HG02870 (cell line): Measurements from ENCODE around the gene KIDINS220.

Experiments used
- ATAC-seq: cut with Tn5 transposase; IDR thresholded peaks from one replicate; pipeline ENCODE4 v1.9.1; 2021; ENCODE audit warnings: mild to moderate bottlenecking, moderate library complexity; ENCODE audit not compliant: unreplicated experiment

KIDINS220 gene

DNA sequence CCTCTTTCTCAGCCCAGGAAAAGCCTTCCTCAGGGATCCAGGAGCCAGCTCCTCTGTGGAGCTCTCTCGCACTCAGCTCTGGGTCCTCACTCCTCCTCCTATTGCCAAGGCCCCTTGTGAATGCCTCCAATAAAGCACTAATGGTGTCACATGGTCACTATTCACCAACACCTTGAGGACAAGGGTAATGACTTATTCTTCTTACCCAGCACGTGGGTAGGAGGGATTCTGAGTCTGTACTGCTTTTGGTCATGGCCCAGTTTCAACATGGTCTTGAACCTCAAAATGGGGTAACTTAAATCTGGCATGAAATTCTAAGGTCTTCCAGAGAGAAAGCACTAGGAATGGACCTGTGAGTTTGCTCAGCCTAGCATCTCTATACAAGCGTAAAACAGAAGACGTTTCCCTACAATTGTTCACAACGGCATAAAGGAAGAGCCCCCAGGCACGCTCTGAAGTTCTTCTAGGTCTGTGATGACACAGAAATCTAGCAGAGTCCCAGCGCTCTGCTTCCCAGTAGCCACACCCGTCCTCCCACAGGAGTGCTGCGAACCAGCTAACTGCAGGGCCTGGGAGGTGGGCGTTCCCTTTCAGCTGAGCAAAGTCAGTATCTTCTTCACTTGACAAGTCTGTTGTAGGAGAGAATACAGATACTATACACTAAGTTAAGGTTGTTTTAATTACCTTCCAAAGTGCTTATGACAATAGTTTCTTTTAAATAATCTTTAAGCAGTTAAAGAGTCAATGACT lies 14.6 kb upstream of the KIDINS220 start:
- no peak for ATAC-seq

DNA sequence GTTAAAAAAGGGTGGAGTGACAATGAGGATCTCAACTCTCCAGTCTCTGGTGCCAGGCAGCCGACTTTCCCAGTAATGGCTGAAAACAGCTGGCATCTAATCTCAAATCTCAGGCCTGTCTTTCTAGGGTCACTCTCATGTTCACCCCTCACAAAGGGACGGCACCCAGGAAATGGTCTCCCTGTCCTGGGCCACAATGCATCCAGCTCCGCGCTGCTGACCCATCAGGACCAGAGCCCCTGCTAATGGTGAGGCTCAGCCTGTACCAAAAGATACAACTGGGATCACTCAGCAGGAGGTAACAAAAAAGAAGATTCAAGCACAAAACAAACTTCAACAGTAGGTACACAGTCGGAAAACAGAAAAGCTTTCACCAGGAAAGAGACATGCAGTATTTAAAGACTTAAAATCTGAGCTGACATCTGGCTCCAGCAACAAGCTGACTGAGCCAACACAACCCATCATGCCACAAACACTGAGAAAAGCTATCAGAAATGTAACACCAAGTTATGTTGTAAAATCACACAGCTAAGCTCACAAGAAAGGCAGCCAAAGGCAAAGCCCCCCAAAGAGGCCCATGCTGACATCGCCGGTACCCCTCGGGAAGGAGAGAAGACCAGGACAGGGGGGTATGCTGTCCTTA lies 13.6 kb upstream of the KIDINS220 start:
- no peak for ATAC-seq

DNA sequence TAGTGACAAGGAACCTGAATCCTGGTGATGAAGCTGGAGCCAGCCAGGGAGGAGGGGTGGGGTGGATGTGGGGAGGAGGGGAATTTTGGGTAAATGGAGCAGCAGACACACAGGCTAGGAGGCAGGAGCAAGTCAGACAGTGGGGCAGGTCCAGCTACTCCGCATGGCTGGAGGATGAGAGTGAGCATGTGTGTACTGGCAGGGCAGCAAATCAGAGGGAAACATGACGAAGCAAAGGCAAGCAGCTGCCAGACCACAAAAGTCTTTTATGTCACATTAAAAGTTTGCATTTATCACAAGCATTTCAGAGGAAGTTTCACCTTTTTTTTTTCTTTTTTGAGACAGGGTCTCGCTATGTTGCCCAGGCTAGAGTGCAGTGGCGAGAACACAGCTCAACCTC lies 11.9 kb upstream of the KIDINS220 start:
- no peak for ATAC-seq

DNA sequence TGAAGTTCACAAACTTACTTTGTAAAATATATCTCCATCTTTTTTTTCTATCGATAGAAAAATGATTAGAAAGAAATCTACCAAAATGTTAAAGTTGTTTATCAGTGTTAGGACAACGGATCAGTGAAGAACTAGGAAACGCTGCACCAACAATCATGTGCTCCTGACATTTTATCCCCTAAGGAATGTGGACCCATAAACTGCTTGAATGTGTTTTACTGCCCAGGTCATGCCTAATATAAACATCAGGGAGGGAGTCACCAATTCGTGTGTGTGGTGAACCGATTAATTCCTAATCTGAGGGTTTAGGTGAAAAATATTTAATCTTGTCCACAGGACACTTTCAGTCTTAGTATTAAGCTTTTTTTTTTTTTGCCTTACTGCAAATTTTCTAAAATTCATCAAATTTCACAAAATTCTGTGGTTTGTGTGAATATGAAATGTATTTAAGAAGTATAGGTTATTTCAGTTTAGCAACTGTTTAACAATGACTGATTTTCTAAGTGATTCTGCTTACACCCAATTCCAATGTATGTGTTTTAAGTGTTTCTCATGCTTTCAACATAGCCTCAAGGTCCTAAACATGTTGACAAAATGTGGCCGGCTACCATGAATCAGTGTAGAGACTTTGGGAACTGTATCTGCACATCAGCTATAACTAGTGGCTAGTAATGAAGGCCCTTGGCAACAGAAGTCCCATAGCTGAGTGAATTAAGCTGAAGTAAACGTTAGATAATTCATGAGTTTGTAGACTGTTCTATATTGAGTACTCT lies 11.1 kb upstream of the KIDINS220 start:
- no peak for ATAC-seq

DNA sequence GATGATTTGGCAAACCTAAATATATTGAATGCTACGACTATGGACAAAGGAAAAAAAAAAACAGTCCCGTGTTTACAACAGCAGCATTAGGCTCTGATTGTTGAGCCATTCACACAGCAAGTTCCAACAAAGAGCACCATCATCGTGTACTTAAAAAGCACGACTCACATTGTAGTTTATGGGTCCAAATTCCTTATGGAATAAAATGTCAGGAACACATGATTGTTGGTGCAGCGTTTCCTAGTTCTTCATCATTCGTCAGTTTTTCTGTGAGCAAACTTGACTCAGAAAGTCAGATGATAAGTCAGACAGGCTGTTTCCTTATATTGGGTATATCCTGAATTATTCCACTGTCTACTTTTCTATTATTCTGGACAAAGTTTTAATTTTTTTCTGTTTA lies 10.0 kb upstream of the KIDINS220 start:
- ATAC-seq, result no peak

DNA sequence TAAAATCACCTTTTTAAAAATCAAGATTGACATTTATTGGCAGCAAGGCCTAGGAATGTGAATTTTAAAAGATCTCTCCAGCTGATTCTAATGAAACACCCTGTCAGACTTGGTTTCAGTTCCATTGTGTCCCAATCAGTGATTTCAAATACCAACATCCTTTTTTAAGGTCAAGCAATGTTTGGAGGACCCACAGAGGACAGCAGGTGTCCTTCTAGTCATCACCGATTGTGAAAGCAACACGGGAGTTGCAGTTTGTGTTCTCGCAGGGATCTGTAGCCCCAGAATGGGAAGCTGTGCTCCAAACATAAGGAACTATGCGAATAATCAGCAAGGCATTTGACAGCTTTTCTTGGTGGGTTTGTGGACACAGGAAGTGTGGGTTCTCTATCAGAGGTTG lies 4.5 kb upstream of the KIDINS220 start:
- ATAC-seq, result no peak

DNA sequence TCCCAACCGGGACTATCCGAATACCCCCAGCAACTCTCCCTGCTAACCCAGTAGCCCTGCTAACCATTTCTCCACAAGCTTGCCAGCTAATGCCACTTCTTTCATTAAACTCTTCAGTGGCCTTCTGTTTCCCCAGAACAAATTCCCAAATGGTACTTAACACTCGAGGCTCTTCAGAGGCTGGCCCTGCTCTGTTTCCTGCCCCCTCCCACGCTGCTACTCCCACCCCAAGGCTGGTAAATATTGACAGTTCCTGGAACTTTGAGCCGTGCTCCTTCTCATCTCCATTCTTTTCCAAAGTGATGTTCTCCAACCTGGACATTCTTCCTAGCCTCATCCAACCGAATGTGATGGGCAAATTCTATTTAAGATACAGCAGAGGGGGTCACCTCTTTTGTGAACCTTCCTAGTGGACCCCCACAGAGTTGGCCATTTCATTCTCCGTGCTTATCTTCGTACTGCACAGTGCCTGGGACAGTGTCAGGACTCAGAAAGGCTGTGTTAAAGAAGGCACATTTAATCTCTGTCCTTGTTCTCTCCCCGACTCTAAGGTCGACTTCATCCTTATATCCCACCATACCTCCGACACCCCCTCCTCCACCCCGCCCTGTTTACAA lies 3.2 kb upstream of the KIDINS220 start:
- no peak for ATAC-seq

DNA sequence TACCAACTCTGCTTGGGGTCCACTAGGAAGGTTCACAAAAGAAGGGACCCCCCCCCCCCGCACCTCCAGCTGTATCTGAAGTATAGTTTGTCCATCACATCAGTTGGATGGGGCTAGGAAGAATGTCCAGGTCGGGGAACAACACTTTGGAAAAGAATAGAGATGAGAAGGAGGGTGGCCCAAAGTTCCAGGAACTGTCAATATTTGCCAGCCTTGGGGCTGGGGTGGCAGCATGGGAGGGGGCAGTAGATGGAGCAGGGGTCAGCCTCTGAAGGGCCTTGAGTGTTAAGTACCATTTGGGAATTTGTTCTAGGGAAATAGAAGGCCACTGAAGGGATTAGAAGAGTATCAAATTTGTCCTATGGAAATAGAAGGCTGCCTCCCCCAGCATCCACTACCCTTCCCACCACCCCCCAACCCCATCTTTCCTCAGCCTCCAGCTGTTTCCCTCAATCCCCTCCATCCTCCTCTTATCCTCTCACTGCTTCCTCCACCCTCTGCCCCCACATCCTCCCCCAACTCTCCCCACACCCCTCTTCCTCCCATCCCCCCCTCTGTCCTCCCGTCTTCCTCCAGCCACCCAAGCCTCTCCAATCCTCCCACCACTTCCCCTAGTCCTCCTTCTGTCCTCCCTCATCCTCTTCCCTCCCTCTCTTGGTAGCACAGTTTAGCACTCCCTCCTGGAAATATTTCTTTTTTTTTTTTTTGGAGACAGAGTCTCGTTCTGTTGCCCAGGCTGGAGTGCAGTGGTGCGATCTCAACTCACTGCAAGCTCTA lies 2.0 kb upstream of the KIDINS220 start:
- no peak for ATAC-seq

DNA sequence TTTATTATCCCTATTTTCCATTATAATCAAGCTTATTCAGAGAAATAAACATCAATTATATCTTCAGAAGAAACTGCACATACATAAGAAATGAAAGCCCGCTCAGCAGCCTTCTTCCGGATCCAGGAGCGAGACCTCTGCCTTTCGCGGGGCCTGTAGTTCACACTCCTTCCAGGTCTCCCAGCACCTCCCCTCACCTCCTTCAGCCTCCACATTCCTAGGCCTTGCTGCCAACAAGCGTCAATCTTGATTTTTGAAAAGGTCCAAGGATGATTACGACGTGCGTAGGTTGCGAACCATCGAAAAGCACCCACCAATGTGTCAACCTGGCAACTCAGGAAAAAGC lies 355 bp upstream of the KIDINS220 start:
- ATAC-seq, result no peak

DNA sequence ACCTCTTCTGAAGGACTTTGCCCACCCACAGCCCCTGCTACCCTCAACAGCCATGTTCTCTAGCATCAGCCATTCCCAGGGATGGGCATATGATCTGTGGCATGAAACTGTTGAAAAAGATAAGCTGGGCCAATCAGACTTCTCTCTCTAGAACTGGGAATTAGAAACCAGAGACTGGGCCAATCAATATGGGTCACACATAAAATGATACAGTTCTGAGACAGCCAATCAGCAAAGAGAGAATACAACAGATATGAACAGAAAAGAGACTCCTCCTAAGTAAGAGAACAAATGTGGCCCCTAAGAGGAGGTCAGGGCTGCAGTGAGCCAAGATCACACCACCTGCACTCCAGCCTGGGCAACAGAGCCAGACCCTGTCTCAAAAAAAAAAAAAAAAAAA lies 2.1 kb downstream of the KIDINS220 start:
- ATAC-seq, result no peak

DNA sequence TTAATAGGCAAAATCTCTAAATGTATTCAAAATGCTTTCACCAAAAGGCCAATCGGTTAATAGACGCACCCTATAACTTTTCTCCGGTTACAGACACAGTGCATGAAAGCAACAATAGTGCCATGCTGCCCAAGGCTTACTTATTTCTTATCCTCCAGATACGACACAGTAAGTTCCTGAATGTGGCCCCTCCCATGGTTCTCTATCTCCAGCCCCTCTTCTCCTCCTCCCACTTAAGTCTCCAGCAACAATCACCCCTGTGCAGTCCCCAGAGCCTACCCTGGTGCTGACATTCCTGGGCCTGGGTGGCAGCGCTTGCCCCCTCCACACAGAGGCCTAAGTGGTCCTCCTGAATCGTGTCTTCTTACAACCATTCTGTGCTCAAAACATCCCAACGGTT lies 3.6 kb downstream of the KIDINS220 start:
- ATAC-seq, result no peak

DNA sequence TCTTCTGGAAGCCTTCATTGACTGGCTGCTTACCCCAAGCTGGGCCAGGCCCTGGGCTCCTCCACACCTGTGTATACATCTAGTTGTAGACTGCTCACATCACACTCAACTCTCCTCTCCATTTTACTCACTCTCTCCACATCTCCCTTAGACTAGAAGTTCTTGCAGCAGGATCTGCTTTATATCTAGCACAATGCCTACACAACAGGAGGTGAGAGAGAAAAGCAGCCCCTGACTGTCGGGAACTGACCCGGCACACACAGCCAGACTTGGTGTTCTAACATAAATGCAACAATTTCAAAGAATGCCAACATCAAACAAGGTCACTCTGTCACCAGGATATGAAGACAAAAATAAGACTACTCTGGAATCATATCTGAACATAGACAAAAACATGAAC lies 5.9 kb downstream of the KIDINS220 start:
- ATAC-seq, result no peak

DNA sequence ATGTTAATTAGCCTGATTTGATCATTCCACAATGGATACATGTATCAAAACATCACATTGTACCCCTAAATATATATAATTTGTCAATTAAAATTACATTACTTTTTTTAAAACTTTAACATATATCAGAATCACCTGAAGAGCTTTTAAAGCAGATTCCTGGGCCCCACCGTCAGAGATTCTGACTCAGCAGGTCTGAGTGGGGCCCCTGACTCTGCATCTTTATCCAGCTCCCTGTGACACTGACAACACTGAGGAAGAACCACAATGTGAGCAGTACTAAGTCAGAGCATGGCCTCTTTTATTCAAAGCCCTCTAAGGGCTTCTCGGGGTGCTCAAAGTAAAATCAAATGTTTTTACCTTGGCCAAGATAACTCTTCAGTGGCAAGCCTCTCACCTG lies 9.7 kb downstream of the KIDINS220 start:
- no peak for ATAC-seq

DNA sequence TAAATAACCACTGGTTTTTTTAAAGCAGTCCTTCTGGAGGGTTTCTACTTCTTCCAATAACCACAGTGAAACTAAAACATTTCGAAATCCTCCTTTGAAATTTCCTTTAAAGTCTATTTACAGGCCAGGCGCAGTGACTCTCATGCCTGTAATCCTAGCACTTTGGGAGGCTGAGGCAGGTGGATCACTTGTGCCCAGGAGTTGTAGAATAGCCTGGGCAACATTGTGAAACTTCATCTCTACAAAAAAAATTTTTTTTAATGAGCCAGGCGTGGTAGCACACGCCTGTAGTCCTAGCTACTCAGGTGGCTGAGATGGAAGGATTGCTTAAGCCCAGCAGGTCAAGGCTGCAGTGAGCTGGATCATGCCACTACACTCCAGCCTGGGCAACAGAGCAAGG lies 15.2 kb downstream of the KIDINS220 start:
- no peak for ATAC-seq

DNA sequence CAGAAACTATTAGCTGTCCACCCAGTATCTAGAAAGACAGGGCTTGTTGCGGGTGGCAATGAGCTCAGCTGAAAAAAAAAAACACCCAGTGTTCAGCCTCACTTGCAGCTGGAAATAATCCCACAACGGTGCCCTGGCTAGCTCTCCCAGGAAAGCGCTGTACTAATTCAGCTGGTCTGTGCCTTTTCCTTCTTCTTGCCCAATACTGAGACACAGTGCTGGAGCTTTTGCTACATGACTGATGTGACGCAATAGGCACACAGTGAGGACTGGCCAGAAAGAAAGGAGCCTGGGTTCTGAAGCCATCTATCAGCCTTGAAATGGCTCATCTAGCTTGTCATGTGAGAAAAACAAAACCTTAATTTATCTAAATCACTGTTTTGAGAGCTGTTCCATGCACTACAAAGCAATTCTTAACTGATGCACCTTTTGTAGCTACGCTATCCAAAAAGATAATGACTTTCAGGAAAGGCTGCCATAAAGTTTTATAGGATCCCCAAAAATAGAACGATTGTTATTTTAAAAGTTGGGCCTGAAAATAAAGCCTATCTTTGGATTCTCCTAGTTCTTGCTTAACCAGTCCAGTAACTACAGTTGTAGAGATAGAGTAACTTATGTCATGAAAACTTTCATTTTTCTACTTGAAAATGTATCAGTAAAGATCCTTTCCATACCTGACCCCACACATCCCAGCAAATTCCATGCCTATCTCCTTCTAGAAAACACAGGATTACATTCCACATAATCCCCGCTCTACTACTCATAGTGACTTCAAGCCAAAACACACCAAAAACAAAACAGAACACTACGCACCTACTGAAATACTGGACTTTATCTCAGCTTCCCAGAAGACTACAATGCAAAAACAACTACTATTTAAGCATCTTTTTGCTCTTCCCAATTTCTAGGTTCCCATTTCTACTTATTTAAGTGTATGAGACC lies 15.9 kb downstream of the KIDINS220 start:
- no peak for ATAC-seq

DNA sequence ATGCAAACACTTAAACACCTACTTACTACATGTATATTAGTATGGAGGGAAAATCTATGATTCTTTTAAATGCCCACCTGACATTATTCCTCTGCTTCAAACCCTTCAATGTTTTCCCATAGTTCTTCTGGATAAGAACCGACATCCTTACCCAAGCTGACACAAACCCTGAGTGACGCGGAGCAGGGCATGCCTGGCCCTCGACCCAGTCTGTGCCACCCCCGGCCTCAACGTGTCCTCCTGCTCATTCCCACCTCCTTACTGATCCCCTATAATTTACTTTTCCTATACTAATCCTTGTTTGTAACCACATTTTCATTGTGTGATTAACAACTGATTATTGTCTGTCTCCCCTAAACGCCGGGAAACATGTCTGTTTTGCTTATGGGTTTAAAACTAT lies 17.5 kb downstream of the KIDINS220 start:
- ATAC-seq, result no peak

DNA sequence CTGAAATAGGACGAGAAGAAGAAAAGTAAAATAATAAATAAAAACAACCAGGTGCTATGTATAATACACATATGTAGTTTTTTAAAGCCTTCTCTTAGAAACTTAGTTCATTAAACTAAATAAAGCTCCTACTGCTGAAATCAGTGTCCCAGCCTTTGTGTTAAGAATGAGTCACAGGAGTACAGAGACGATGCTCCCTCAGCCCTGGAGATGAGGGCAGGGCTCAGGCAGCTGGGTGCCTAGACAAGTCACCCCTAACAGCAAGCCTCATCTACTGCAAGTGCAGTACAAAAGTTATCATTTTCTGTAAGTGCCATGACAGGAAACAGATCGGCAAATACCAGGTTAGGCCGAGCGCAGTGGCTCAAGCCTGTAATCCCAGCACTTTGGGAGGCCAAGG lies 18.2 kb downstream of the KIDINS220 start:
- no peak for ATAC-seq

DNA sequence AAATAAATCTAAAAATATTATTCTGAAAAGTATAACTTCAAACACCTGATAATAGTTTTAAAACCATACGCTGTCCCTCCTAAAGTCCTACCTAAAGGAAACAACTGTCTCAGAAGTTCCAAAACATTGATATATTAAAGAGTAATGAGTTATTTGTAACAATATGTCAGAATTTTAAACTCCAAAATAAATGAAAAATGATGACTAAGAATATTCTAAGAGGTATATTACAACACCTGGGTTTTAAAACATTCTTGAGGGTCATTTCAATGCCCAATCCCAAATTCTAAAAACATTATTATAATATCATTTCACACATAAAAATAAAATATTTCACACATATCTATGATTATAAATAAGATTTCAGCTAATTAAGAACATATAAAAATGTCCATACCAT lies 20.2 kb downstream of the KIDINS220 start:
- ATAC-seq, result no peak

DNA sequence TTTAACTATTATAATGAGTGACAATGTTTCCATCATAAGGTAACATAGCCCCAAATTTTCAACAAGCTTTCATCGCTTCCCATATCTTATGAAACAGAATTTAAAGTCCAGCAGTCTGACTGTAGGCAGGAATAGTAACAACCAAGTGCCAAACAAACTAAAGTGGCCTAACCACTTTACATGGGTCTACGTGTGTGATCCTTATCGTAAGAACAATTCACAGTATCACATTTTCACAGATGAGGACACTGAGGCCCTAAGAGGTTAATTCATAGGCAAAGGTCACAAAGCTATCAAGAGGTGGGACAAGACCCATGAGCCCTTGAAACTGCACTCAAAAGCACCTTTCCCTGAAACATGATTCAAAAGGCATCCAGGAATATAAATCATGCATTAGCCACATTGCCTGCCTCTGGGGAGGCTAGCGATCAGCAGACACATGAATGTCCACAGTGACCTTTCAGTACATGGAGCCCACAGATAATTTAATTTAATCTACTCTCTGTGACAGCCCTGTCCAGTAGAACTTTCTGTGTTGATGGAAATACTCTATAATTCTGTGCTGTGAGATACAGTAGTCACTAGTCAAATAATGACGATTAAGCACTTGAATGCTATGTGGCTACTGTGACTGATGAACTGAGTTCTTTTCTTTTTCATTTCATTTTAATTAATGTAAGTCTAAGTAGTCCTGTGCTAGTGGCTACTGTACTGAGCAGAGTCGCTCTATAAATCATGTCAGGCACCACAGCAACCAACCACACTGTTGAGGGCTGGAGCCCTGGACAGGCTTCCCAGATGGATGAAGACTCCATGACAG lies 30.3 kb downstream of the KIDINS220 start:
- ATAC-seq, result no peak
